Measurements from ENCODE around the gene DR1.
"Not testable (repeated sequence)": the region's sequence is repeated elsewhere in the genome, so short reads cannot be mapped to it uniquely, and the experiment has no call there.

The DR1 gene

DNA sequence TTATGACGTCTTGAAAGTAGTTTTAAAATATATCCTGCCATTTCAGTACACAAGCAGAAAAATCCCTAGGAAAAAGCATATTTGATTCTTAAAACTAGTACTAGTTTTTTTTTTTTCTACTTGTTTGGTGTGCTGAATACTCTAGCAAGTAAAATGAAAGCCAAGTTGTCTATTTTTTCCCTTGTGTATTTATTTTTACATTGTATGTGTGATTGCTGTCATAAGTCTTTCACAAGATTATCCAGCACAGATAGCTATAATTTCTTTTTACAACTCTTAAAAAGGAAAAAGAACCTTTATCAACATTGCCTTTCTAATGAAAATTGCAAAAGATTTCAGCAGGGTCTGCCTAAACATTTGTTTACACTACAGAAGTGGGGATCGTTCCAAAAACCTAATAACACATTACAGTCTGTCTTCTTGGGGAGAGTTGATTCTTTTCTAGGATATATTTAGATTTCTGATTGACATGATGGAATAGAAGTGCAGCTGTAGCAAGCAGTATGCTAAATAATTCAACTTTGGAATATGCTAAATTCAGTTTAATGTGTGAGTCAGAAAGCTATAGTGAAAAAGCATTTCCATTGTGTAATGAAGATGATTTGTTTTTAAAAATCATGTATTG lies 2.5 kb downstream of the DR1 start:
- H3K27ac ChIP-seq, result no peak overlapping the region
- TF ChIP-seq CTCF (IDR thresholded peaks at IDR 0.05) (no peak), ZFX (IDR thresholded peaks at IDR 0.05; ENCODE audit: borderline replicate concordance) (no peak)

- TF ChIP-seq CTCF (IDR thresholded peaks at IDR 0.05) (no peak), ZFX (IDR thresholded peaks at IDR 0.05; ENCODE audit: borderline replicate concordance) (no peak)
Observed at GRCh38 chr1:93349231-93350135, 3.8 kb downstream of the DR1 start.

DNA sequence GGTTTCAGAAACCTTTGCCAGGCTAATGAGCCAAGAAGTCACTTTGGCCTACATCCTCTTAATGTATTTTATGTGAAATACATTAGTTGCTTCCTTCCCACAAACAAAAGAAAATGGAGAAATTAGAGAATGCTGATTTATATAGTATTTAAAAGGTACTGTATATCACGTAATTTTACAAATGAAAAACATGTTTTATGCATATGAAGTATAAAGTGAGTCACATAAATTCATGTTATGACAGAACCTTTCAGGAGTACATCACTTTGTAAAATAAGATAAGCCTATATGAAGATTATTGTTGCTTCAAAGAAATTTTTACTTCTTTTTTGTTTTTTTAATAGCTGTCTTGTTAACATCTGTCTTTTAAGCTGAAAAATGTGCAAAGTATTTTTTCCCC lies 4.6 kb downstream of the DR1 start:
- H3K27ac ChIP-seq, result no peak overlapping the region

More at GRCh38 chr1:93349231-93350135, 3.8 kb downstream of the DR1 start:
- H3K27ac ChIP-seq, result no peak overlapping the region

GRCh38 chr1:93350875-93351274 lies 5.2 kb downstream of the DR1 start:
- no peak for TF ChIP-seq CTCF (IDR thresholded peaks at IDR 0.05)
- TF ChIP-seq ZFX (IDR thresholded peaks at IDR 0.05; ENCODE audit: borderline replicate concordance), result no peak
- no peak overlapping the region for H3K27ac ChIP-seq

More for the DNA sequence above, 4.6 kb downstream of the DR1 start:
- TF ChIP-seq CTCF (IDR thresholded peaks at IDR 0.05) (no peak), ZFX (IDR thresholded peaks at IDR 0.05; ENCODE audit: borderline replicate concordance) (no peak)

DNA sequence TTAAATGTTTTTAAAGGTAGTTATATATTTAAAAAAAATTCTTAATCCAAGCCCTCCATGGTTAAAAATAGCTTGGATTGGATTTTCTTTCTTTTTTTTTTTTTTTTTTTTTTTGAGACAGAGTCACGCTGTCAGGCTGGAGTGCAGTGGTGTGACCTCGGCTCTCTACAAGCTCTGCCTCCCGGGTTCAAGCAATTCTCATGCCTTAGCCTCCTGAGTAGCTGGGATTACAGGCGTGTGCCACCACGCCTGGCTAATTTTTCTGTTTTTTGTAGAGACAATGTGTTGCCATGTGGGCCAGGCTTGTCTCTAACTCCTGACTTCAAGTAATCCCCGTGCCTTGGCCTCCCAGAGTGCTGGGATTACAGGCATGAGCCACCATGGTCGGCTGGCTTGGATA lies 5.6 kb downstream of the DR1 start:
- H3K27ac ChIP-seq, result not testable (repeated sequence)

DNA sequence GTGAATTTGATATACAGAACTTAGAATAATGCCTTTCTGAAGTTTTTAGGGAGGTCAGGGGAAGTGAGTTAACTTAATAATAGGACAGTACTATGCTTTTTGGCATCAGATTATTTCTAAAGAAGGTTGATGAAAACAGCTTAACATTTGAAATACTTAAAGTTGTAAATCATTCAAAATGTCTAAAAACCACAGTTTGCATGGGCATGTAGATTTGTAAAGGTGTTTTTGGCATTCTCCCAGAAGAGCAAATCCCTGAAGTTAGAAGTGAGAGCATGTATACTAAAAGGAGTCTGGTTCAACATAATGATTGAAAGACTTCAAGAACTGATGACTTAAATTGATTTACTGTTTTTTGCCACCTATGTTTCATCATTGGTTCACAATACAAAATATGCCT lies 6.7 kb downstream of the DR1 start:
- H3K27ac ChIP-seq, result no peak overlapping the region
- TF ChIP-seq ZFX (IDR thresholded peaks at IDR 0.05; ENCODE audit: borderline replicate concordance) (no peak), CTCF (IDR thresholded peaks at IDR 0.05) (no peak)

GRCh38 chr1:93353286-93353685 lies 7.6 kb downstream of the DR1 start:
- TF ChIP-seq CTCF (IDR thresholded peaks at IDR 0.05) (no peak), ZFX (IDR thresholded peaks at IDR 0.05; ENCODE audit: borderline replicate concordance) (no peak)
- no peak overlapping the region for H3K27ac ChIP-seq

Data from 22Rv1 (cell line).